Pancreas (tissue), 10 donors: Measurements from ENCODE around the gene ART3. TPM values are rescaled to one million over a fixed set of nuclear protein-coding genes. Genes with fewer than 3 reads are reported as not detected.

Experiments
- ATAC-seq, 4 donors: fragments of 200-7000 bp; cut with Tn5 transposase; one replicate each; pipeline versions ENCODE4 v1.8.0 to v1.9.1; 2020; ENCODE audit warnings: mild to moderate bottlenecking in 4 of 4, moderate library complexity in 4 of 4
- DNase-seq, 6 donors: peaks; one replicate each; pipeline ENCODE4 v3.0.0-alpha.2; 2020
- FAIRE-seq: peaks from 2 replicates; lab custom pipeline; 2012; peaks lifted over from hg19 to GRCh38; lab: Jason Lieb, UNC
- H3K27ac ChIP-seq, 4 donors: fragments of 200-600 bp; sonication (generic); 1 replicate in 3 of 4; 2 replicates in 1 of 4; pipeline versions ENCODE4 v1.5.0 to v1.8.0; 2020
- H3K27me3 ChIP-seq, 4 donors: fragments of 200-600 bp; one replicate each; pipeline ENCODE4 v1.8.0; 2021
- H3K36me3 ChIP-seq, 3 donors: fragments of 200-600 bp; sonication (generic) in 1 of 3; one replicate each; pipeline versions ENCODE4 v1.5.0 to v1.8.0; 2020 to 2021
- H3K4me1 ChIP-seq, 3 donors: fragments of 200-600 bp; one replicate each; pipeline ENCODE4 v1.8.0; 2021
- H3K4me3 ChIP-seq, 4 donors: fragments of 200-600 bp; sonication (generic) in 2 of 4; one replicate each; pipeline versions ENCODE4 v1.5.0 to v1.8.0; 2020 to 2021
- H3K9me3 ChIP-seq, 4 donors: fragments of 200-600 bp; one replicate each; pipeline ENCODE4 v1.8.0; 2021
- WGBS, 2 donors: extraction: QIAGEN DNeasy Blood & Tissue Kit; methylation state at CpG; one replicate each; pipeline ENCODE4 v1.1.7; 2013; 5-methylcytosine and 5-hydroxymethylcytosine counted together
- intact Hi-C, 3 donors: fragments of 100-400 bp; cut with DNase I; formaldehyde crosslinking; loops; one replicate each; pipeline versions ENCODE4 v1.11.1 to v1.14.2; 2022
- polyA plus RNA-seq, 2 donors: library from polyadenylated mRNA; stranded (reverse); fragments of 200-250 nt; gene quantifications; one replicate each; pipeline ENCODE4 v1.2.3, GENCODE V29; 2013
- total RNA-seq, 6 donors: library from RNA; stranded (reverse); fragmentation: NEBNext Ultra II Directional in 4 of 6; extraction: Animal tissue kit (Norgen Biotek cat#: 25700) in 4 of 6; gene quantifications; one replicate each; pipeline versions ENCODE4 v1.2.1 to v1.2.4, GENCODE V29; 2021 to 2023
- TF ChIP-seq, protein P1 (sequence below), 4 donors: fragments of 200-600 bp; sonication (generic) in 3 of 4; IDR thresholded peaks; one replicate each; pipeline versions ENCODE4 v1.5.0 to v1.8.0; 2021; ENCODE audit warnings: antibody characterized with exemption in 4 of 4
- donor health status: healthy with polysubstance abuse.
- donor health status: DM: no; HTN: no; CAD: no; lungs with moderate emphysema.
- donor health status: DM: no; HTN: no; CAD: no.
- donor health status: control.
- donor health status: control.
- donor health status: Bipolar disorder and iron deficiency.
- donor health status: DM: yes; HTN: yes; CAD: no.
- donor health status: DM: no; HTN: no; CAD: no.
- donor health status: DM: no; HTN: no; CAD: no.
- donor health status: DM: yes; HTN: yes; CAD: no.

The ART3 gene
- total and polyA plus RNA-seq, 8 donors: 0.32 to 14.4 (median 4.9) TPM

DNA sequence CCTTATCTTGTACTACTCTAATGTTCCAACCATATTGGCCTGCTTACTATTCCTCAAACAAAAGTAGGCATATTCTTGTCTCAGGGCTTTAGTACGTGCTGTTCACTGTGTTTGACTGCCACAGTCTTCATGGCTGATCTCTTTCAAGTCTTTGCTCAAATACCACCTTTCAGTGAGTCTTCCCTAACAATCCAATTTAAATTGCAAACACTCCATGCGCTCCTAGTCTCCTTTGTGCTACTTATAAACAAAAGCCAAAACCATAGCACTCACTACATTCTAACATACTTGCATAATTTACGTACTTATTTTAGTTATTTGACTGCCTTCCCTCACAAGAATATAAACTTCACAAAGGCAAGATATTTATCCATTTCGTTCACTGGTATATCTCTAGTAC is 1.7 kb upstream of the ART3 start:
- Histone ChIP-seq H3K4me1 (no peaks in the 10 kb centered on the region), H3K36me3 (no peaks in the 10 kb centered on the region), H3K27ac (no peak overlapping the region), H3K27me3 (no peaks in the 10 kb centered on the region), H3K4me3 (no peak overlapping the region), H3K9me3 (no peaks in the 10 kb centered on the region)
- intact Hi-C loops: loop anchor here in 1 of 3 donors (10.0 kb wide), 1 partner anchor 78 kb away; the partner anchor contains the start of gene SDAD1
- ATAC-seq (no peak), FAIRE-seq (no peak), DNase-seq (no peak)
- 78 to 85% methylated on average over 4 of the region's 4 CpGs for WGBS, 2 donors
- TF ChIP-seq, protein P1, sequence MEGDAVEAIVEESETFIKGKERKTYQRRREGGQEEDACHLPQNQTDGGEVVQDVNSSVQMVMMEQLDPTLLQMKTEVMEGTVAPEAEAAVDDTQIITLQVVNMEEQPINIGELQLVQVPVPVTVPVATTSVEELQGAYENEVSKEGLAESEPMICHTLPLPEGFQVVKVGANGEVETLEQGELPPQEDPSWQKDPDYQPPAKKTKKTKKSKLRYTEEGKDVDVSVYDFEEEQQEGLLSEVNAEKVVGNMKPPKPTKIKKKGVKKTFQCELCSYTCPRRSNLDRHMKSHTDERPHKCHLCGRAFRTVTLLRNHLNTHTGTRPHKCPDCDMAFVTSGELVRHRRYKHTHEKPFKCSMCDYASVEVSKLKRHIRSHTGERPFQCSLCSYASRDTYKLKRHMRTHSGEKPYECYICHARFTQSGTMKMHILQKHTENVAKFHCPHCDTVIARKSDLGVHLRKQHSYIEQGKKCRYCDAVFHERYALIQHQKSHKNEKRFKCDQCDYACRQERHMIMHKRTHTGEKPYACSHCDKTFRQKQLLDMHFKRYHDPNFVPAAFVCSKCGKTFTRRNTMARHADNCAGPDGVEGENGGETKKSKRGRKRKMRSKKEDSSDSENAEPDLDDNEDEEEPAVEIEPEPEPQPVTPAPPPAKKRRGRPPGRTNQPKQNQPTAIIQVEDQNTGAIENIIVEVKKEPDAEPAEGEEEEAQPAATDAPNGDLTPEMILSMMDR (IDR thresholded peaks at IDR 0.05): no peak

GRCh38 chr4:76074993-76075600 is 588 bp downstream of the ART3 start:
- intact Hi-C loops: loop anchor here in 1 of 3 donors (10.0 kb wide), 1 partner anchor 80 kb away; the partner anchor contains the start of gene SDAD1

GRCh38 chr4:76078033-76078613 is 3.6 kb downstream of the ART3 start:
- no peak for FAIRE-seq
- intact Hi-C loops: loop anchor here in 1 of 3 donors (10.0 kb wide), 1 partner anchor 83 kb away; the partner anchor contains the start of gene SDAD1
- H3K4me1 ChIP-seq: no peaks in the 10 kb centered on the region
- DNase-seq: no peak
- no peaks in the 10 kb centered on the region for H3K27me3 ChIP-seq
- H3K27ac ChIP-seq: no peak overlapping the region
- no peak for ATAC-seq
- no peaks in the 10 kb centered on the region for H3K9me3 ChIP-seq
- H3K36me3 ChIP-seq: no peaks in the 10 kb centered on the region
- 53 to 55% methylated on average over 4 of the region's 4 CpGs for WGBS, 2 donors
- no peak overlapping the region for H3K4me3 ChIP-seq
- TF ChIP-seq, protein P1 (IDR thresholded peaks at IDR 0.05): no peak

More at GRCh38 chr4:76074993-76075600, 588 bp downstream of the ART3 start:
- H3K36me3 ChIP-seq: no peaks in the 10 kb centered on the region
- no peaks in the 10 kb centered on the region for H3K4me1 ChIP-seq
- DNase-seq (no peak), ATAC-seq (no peak), FAIRE-seq (no peak)
- TF ChIP-seq, protein P1 (IDR thresholded peaks at IDR 0.05): no peak
- no peaks in the 10 kb centered on the region for H3K27me3 ChIP-seq
- H3K9me3 ChIP-seq: no peaks in the 10 kb centered on the region
- 70 to 73% methylated on average over 4 of the region's 4 CpGs for WGBS, 2 donors
- H3K27ac ChIP-seq: no peak overlapping the region
- no peak overlapping the region for H3K4me3 ChIP-seq

DNA sequence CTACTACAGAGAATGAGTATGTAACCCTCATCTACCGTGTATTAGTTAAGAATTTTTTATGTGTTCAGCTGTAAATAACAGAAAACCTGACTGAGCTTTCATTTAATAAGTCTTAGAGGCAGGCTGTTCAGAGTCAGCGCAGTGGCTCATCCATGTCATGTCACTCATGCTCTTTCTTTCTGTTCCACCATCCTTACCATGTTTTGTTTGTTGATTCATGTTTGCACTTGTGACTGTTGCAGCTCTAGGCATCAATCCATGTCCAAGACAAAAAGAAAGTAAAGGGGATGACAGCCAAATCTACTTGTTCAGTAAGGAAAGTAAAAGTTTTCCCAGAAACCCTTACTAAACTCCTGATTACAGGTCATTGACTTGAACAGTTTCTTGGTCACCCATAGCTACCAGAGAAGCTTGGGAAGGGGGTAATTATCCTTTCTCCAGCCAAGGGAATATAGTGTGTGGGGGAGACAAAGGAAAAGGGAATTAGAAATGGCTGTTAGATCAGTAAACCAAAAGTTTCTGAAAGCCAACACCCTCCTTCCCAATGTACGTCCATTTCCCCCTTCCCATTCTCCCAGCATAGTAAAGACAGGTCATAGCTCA is 9.0 kb downstream of the ART3 start:
- Histone ChIP-seq H3K9me3 (no peaks in the 10 kb centered on the region), H3K4me1 (peaks cover 0 to 3% (median 3%) of the 10 kb centered on the region in 3 donors), H3K4me3 (no peak overlapping the region), H3K27me3 (no peaks in the 10 kb centered on the region), H3K36me3 (no peaks in the 10 kb centered on the region), H3K27ac (no peak overlapping the region)
- intact Hi-C loops: no loop called here
- no peak for ATAC-seq
- TF ChIP-seq, protein P1 (IDR thresholded peaks at IDR 0.05): no peak
- 76 to 92% methylated on average over 3 of the region's 3 CpGs for WGBS, 2 donors
- DNase-seq: no peak
- FAIRE-seq: no peak
